Measurements from ENCODE around the gene FAM163A. TPM values are rescaled to one million over a fixed set of nuclear protein-coding genes. Genes with fewer than 3 reads are reported as not detected.
"Not testable (repeated sequence)": the region's sequence is repeated elsewhere in the genome, so short reads cannot be mapped to it uniquely, and the experiment has no call there.

FAM163A gene
- total RNA-seq, 1 donor from 2014 or later = not detected

GRCh38 chr1:179831225-179831624 lies 88.1 kb downstream of the FAM163A start:
- Mint-ChIP-seq H3K36me3 (ENCODE audit: low read depth) (peaks cover 2% of the 10 kb centered on the region), H3K27ac (ENCODE audit: unreplicated experiment) (no peak overlapping the region)
- TF ChIP-seq, protein P1, sequence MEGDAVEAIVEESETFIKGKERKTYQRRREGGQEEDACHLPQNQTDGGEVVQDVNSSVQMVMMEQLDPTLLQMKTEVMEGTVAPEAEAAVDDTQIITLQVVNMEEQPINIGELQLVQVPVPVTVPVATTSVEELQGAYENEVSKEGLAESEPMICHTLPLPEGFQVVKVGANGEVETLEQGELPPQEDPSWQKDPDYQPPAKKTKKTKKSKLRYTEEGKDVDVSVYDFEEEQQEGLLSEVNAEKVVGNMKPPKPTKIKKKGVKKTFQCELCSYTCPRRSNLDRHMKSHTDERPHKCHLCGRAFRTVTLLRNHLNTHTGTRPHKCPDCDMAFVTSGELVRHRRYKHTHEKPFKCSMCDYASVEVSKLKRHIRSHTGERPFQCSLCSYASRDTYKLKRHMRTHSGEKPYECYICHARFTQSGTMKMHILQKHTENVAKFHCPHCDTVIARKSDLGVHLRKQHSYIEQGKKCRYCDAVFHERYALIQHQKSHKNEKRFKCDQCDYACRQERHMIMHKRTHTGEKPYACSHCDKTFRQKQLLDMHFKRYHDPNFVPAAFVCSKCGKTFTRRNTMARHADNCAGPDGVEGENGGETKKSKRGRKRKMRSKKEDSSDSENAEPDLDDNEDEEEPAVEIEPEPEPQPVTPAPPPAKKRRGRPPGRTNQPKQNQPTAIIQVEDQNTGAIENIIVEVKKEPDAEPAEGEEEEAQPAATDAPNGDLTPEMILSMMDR (conservative IDR thresholded peaks at IDR 0.05) = no peak

GRCh38 chr1:179831852-179832699 lies 89.0 kb downstream of the FAM163A start:
- Mint-ChIP-seq H3K4me1 (peaks cover 11% of the 10 kb centered on the region), H3K27ac (ENCODE audit: unreplicated experiment) (no peak overlapping the region), H3K9me3 (no peaks in the 10 kb centered on the region), H3K4me3 (no peak overlapping the region), H3K36me3 (ENCODE audit: low read depth) (peaks cover 2% of the 10 kb centered on the region), H3K27me3 (ENCODE audit: low read depth) (no peaks in the 10 kb centered on the region)
- TF ChIP-seq, protein P1 (conservative IDR thresholded peaks at IDR 0.05) = no peak
- no peak for DNase-seq (ENCODE audit: low read depth, low spot score)

More at GRCh38 chr1:179831225-179831624, 88.1 kb downstream of the FAM163A start:
- Mint-ChIP-seq H3K27me3 (ENCODE audit: low read depth) (no peaks in the 10 kb centered on the region), H3K4me1 (peaks cover 11% of the 10 kb centered on the region), H3K4me3 (no peak overlapping the region), H3K9me3 (no peaks in the 10 kb centered on the region)
- no peak for DNase-seq (ENCODE audit: low read depth, low spot score)

GRCh38 chr1:179836686-179837445 lies 93.8 kb downstream of the FAM163A start:
- not testable (repeated sequence) for H3K27me3 Mint-ChIP-seq (ENCODE audit: low read depth); H3K36me3 Mint-ChIP-seq (ENCODE audit: low read depth); H3K27ac Mint-ChIP-seq (ENCODE audit: unreplicated experiment); DNase-seq (ENCODE audit: low read depth, low spot score); H3K4me3 Mint-ChIP-seq; H3K9me3 Mint-ChIP-seq
- H3K4me1 Mint-ChIP-seq = peaks cover 11% of the 10 kb centered on the region

DNA sequence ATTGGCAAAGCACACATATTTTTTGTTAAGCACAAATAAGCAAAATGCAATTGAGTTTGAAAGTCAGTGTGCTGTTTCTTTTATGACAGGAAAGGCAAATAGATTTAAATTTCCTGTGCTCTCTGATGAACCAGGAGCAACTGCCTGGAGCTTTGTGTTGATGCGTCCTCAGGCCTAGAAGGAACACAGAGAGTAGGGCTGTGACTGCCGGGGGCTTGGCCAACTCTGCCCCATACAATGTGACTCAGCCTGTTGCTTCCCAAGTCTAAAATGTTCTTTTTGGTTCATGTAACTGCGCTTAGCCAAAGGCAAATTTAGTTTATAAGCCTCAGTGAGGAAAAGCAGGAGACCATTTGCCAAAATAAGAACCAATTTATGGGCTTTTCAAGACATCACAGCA lies 97.0 kb downstream of the FAM163A start:
- H3K4me1 Mint-ChIP-seq = no peaks in the 10 kb centered on the region
- TF ChIP-seq, protein P1 (conservative IDR thresholded peaks at IDR 0.05) = no peak
- H3K9me3 Mint-ChIP-seq = no peaks in the 10 kb centered on the region
- no peak overlapping the region for H3K27ac Mint-ChIP-seq (ENCODE audit: unreplicated experiment)
- no peaks in the 10 kb centered on the region for H3K27me3 Mint-ChIP-seq (ENCODE audit: low read depth)
- no peak overlapping the region for H3K4me3 Mint-ChIP-seq
- DNase-seq (ENCODE audit: low read depth, low spot score) = no peak
- peaks cover 5% of the 10 kb centered on the region for H3K36me3 Mint-ChIP-seq (ENCODE audit: low read depth)

DNA sequence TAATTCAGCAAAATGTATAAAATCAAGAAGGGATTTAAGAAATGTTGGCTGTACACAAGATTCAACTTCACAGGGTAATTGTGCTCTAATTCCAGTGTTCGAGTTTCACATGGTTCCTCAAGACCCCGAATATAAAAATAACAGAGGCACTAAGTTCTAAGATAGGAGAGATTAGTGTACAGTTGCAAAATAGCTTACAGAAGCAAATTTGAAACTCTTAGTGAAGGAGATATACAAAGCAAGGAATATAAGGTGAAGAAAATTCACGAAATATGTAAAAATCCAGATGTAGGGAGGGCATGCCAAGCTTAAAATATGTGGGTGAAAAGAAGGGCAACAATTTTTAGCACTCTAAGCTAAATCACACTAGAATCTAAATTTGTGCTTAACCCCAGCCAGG lies 105.1 kb downstream of the FAM163A start:
- Mint-ChIP-seq H3K27me3 (ENCODE audit: low read depth) (no peaks in the 10 kb centered on the region), H3K4me3 (no peak overlapping the region), H3K9me3 (no peaks in the 10 kb centered on the region), H3K4me1 (no peaks in the 10 kb centered on the region), H3K36me3 (ENCODE audit: low read depth) (peaks cover 13% of the 10 kb centered on the region), H3K27ac (ENCODE audit: unreplicated experiment) (no peak overlapping the region)
- TF ChIP-seq, protein P1 (conservative IDR thresholded peaks at IDR 0.05) = no peak
- DNase-seq (ENCODE audit: low read depth, low spot score) = no peak

DNA sequence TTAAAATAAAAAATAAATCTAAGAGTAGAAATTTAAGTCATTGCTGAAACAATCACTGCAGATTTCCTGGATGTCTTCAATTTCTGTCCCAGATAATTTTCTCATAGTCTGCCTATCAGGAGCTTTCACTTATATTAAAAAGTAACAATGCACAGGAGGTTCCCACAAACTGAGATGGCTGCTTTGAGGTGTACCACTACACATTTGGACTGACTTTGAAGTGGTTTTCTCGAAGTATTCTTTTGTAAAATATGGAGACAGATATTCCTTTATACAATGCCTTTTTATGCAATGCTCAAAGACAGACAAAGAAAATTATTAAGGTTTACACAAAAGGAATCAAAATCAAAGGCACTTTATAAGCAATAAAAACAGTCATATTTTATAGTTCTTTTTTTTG lies 110.0 kb downstream of the FAM163A start:
- no peaks in the 10 kb centered on the region for H3K9me3 Mint-ChIP-seq
- H3K4me3 Mint-ChIP-seq = no peak overlapping the region
- TF ChIP-seq, protein P1 (conservative IDR thresholded peaks at IDR 0.05) = no peak
- no peak for DNase-seq (ENCODE audit: low read depth, low spot score)
- H3K27ac Mint-ChIP-seq (ENCODE audit: unreplicated experiment) = no peak overlapping the region
- no peaks in the 10 kb centered on the region for H3K27me3 Mint-ChIP-seq (ENCODE audit: low read depth)
- peaks cover 5% of the 10 kb centered on the region for H3K36me3 Mint-ChIP-seq (ENCODE audit: low read depth)
- H3K4me1 Mint-ChIP-seq = peaks cover 4% of the 10 kb centered on the region

GRCh38 chr1:179855831-179856230 lies 112.7 kb downstream of the FAM163A start:
- H3K36me3 Mint-ChIP-seq (ENCODE audit: low read depth); DNase-seq (ENCODE audit: low read depth, low spot score); H3K9me3 Mint-ChIP-seq; H3K27me3 Mint-ChIP-seq (ENCODE audit: low read depth); H3K4me3 Mint-ChIP-seq; H3K27ac Mint-ChIP-seq (ENCODE audit: unreplicated experiment): not testable (repeated sequence)
- H3K4me1 Mint-ChIP-seq = peaks cover 18% of the 10 kb centered on the region

Data from neural crest cell (in vitro differentiated cells).